ENCODE results near the gene TBRG1. TPM values are rescaled to one million over a fixed set of nuclear protein-coding genes. Genes with fewer than 3 reads are reported as not detected.

Gene TBRG1
- total and polyA plus RNA-seq, 4 donors: 13.4 to 32.4 (median 16.5) TPM

DNA sequence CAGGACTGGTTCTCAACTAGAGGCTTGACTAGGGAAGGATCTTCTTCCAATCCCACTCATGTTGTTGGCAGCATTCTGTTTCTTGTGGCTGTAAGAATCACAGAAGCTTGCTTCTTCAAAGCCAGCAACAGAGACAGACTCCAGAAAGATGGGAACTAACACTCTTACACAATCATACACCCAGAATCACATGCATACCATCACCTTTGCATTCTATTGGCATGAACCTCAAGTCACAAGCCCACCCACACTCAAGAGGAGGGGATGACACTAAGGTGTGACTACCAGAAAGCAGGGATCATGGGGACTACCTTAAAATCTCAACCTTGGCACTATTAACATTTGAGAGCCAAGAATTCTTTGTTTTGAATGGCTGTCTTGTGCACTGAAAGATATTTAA lies 25.0 kb upstream of the TBRG1 start:
- no peak overlapping the region for H3K9ac ChIP-seq (ENCODE audit: low read depth in 1 of 2, low read length in 2 of 2)
- H3K4me1 ChIP-seq (ENCODE audit: control insufficient read depth in 4 of 4, insufficient read depth in 4 of 4, low read length in 3 of 4): no peaks in the 10 kb centered on the region
- H3K36me3 ChIP-seq (ENCODE audit: control insufficient read depth in 4 of 4, insufficient read depth in 3 of 4, low read depth in 1 of 4, low read length in 3 of 4): no peaks in the 10 kb centered on the region
- no peaks in the 10 kb centered on the region for H3K9me3 ChIP-seq (ENCODE audit: control insufficient read depth in 4 of 4, low read length in 3 of 4)
- H3K4me3 ChIP-seq (ENCODE audit: low read depth in 1 of 3, low read length in 3 of 3): no peak overlapping the region
- H3K27ac ChIP-seq (ENCODE audit: low read depth in 1 of 2, low read length in 2 of 2): no peak overlapping the region
- H3K27me3 ChIP-seq (ENCODE audit: control insufficient read depth in 4 of 4, insufficient read depth in 4 of 4, low read length in 3 of 4): peaks cover 0 to 7% (median 0%) of the 10 kb centered on the region in 4 donors
- TF ChIP-seq, protein P1, sequence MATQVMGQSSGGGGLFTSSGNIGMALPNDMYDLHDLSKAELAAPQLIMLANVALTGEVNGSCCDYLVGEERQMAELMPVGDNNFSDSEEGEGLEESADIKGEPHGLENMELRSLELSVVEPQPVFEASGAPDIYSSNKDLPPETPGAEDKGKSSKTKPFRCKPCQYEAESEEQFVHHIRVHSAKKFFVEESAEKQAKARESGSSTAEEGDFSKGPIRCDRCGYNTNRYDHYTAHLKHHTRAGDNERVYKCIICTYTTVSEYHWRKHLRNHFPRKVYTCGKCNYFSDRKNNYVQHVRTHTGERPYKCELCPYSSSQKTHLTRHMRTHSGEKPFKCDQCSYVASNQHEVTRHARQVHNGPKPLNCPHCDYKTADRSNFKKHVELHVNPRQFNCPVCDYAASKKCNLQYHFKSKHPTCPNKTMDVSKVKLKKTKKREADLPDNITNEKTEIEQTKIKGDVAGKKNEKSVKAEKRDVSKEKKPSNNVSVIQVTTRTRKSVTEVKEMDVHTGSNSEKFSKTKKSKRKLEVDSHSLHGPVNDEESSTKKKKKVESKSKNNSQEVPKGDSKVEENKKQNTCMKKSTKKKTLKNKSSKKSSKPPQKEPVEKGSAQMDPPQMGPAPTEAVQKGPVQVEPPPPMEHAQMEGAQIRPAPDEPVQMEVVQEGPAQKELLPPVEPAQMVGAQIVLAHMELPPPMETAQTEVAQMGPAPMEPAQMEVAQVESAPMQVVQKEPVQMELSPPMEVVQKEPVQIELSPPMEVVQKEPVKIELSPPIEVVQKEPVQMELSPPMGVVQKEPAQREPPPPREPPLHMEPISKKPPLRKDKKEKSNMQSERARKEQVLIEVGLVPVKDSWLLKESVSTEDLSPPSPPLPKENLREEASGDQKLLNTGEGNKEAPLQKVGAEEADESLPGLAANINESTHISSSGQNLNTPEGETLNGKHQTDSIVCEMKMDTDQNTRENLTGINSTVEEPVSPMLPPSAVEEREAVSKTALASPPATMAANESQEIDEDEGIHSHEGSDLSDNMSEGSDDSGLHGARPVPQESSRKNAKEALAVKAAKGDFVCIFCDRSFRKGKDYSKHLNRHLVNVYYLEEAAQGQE (IDR thresholded peaks at IDR 0.05): no peak
- no peak for TF ChIP-seq RXRA (IDR thresholded peaks at IDR 0.05)
- TF ChIP-seq, protein P2, sequence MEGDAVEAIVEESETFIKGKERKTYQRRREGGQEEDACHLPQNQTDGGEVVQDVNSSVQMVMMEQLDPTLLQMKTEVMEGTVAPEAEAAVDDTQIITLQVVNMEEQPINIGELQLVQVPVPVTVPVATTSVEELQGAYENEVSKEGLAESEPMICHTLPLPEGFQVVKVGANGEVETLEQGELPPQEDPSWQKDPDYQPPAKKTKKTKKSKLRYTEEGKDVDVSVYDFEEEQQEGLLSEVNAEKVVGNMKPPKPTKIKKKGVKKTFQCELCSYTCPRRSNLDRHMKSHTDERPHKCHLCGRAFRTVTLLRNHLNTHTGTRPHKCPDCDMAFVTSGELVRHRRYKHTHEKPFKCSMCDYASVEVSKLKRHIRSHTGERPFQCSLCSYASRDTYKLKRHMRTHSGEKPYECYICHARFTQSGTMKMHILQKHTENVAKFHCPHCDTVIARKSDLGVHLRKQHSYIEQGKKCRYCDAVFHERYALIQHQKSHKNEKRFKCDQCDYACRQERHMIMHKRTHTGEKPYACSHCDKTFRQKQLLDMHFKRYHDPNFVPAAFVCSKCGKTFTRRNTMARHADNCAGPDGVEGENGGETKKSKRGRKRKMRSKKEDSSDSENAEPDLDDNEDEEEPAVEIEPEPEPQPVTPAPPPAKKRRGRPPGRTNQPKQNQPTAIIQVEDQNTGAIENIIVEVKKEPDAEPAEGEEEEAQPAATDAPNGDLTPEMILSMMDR (IDR thresholded peaks at IDR 0.05; ENCODE audit: low read depth, low read length, missing input control): no peak
- TF ChIP-seq TAF1 (conservative IDR thresholded peaks at IDR 0.05): no peak
- TF ChIP-seq YY1 (IDR thresholded peaks at IDR 0.05): no peak
- no peak for TF ChIP-seq JUND (IDR thresholded peaks at IDR 0.05)
- DNase-seq (ENCODE audit: low spot score): no peak

DNA sequence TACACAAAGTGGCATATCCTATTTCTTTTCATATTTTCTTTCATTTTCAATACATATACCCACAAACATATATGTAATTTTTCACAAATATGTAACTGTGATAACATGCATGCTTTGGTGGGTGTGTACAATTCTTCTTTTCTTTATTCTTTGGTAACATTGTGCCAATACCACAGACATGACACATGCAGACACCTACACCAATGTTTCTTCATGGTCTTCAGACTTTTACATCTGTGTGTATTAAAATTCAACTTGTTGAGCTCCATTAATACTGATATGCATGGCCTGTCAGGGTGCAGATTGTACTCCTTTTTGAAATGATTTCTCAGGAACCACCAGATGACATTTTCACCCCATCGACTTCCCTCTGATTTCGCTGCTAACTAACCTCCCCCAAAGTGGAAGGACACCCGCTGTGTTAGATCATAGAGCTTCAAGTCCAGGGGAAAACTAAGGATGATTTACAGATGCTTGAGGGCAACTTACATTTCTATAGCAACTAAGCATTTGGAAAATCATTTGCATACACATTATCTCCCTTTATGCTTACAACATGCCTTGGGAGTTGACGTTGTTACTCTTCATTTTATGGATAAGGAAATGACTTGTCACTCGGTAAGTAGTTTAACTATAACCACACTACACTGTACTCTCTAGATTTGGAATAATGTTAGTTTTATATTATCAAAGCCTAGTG lies 21.9 kb upstream of the TBRG1 start:
- Histone ChIP-seq H3K9me3 (ENCODE audit: control insufficient read depth in 4 of 4, low read length in 3 of 4) (no peaks in the 10 kb centered on the region), H3K27me3 (ENCODE audit: control insufficient read depth in 4 of 4, insufficient read depth in 4 of 4, low read length in 3 of 4) (no peaks in the 10 kb centered on the region), H3K36me3 (ENCODE audit: control insufficient read depth in 4 of 4, insufficient read depth in 3 of 4, low read depth in 1 of 4, low read length in 3 of 4) (no peaks in the 10 kb centered on the region), H3K9ac (ENCODE audit: low read depth in 1 of 2, low read length in 2 of 2) (no peak overlapping the region), H3K4me1 (ENCODE audit: control insufficient read depth in 4 of 4, insufficient read depth in 4 of 4, low read length in 3 of 4) (no peaks in the 10 kb centered on the region), H3K4me3 (ENCODE audit: low read depth in 1 of 3, low read length in 3 of 3) (no peak overlapping the region), H3K27ac (ENCODE audit: low read depth in 1 of 2, low read length in 2 of 2) (no peak overlapping the region)
- WGBS: 63% methylated on average over 5 of the region's 5 CpGs
- no peak for DNase-seq (ENCODE audit: low spot score)
- no peak for TF ChIP-seq FOXA2 (IDR thresholded peaks at IDR 0.05)
- TF ChIP-seq, protein P1 (IDR thresholded peaks at IDR 0.05): no peak
- TF ChIP-seq RXRA (IDR thresholded peaks at IDR 0.05): no peak
- no peak for TF ChIP-seq FOXA1 (IDR thresholded peaks at IDR 0.05)
- TF ChIP-seq SP1 (IDR thresholded peaks at IDR 0.05): no peak
- TF ChIP-seq HNF4G (IDR thresholded peaks at IDR 0.05): no peak
- TF ChIP-seq RAD21 (IDR thresholded peaks at IDR 0.05): no peak
- TF ChIP-seq YY1 (IDR thresholded peaks at IDR 0.05): no peak
- TF ChIP-seq, protein P3, sequence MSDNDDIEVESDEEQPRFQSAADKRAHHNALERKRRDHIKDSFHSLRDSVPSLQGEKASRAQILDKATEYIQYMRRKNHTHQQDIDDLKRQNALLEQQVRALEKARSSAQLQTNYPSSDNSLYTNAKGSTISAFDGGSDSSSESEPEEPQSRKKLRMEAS (IDR thresholded peaks at IDR 0.05): no peak
- TF ChIP-seq, protein P2 (IDR thresholded peaks at IDR 0.05; ENCODE audit: low read depth, low read length, missing input control): no peak
- TF ChIP-seq, protein P4, sequence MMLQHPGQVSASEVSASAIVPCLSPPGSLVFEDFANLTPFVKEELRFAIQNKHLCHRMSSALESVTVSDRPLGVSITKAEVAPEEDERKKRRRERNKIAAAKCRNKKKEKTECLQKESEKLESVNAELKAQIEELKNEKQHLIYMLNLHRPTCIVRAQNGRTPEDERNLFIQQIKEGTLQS (IDR thresholded peaks at IDR 0.05): no peak
- no peak for TF ChIP-seq EGR1 (IDR thresholded peaks at IDR 0.05; ENCODE audit: low read depth in 2 of 2)
- TF ChIP-seq NR2F2 (IDR thresholded peaks at IDR 0.05): no peak
- no peak for TF ChIP-seq JUND (IDR thresholded peaks at IDR 0.05)
